ENCODE measurements around the gene PSMA1.
A peak's percentile ranks its signal among the peaks of the same experiment; 100 is the strongest.
"Not testable (repeated sequence)": the region's sequence is repeated elsewhere in the genome, so short reads cannot be mapped to it uniquely, and the experiment has no call there.

Gene PSMA1

GRCh38 chr11:14519917-14520746 lies at the start of gene PSMA1:
TSS of gene PSMA1 (minus strand) at chr11:14520386. CDS start at chr11:14520299, 87 bp downstream.
- DNase-seq: peak; percentile 90

GRCh38 chr11:14569516-14569915 lies 49.3 kb upstream of the PSMA1 start:
- DNase-seq: peak; percentile 20

- no peak for DNase-seq
Measured at GRCh38 chr11:14567064-14567651, 47.0 kb upstream of the PSMA1 start.

- no peak for DNase-seq
Measured at GRCh38 chr11:14566331-14567063, 46.3 kb upstream of the PSMA1 start.

- no peak for DNase-seq
Measured at GRCh38 chr11:14565845-14566244, 45.7 kb upstream of the PSMA1 start.

GRCh38 chr11:14555818-14556217 lies 35.6 kb upstream of the PSMA1 start:
- no peak for DNase-seq

GRCh38 chr11:14554959-14555358 lies 34.8 kb upstream of the PSMA1 start:
- DNase-seq: no peak

GRCh38 chr11:14552089-14552488 lies 31.9 kb upstream of the PSMA1 start:
- no peak for DNase-seq

- DNase-seq: no peak
Measured at GRCh38 chr11:14551380-14551779, 31.2 kb upstream of the PSMA1 start.

GRCh38 chr11:14549891-14550290 lies 29.7 kb upstream of the PSMA1 start:
- no peak for DNase-seq

- no peak for DNase-seq
Measured at GRCh38 chr11:14547440-14547839, 27.3 kb upstream of the PSMA1 start.

- DNase-seq: no peak
Measured at GRCh38 chr11:14546672-14547071, 26.5 kb upstream of the PSMA1 start.

GRCh38 chr11:14544611-14545010 lies 24.4 kb upstream of the PSMA1 start:
- no peak for DNase-seq

GRCh38 chr11:14543260-14543659 lies 23.1 kb upstream of the PSMA1 start:
- DNase-seq: no peak

- no peak for DNase-seq
Measured at GRCh38 chr11:14542324-14542723, 22.1 kb upstream of the PSMA1 start.

- no peak for DNase-seq
Measured at GRCh38 chr11:14541192-14541947, 21.2 kb upstream of the PSMA1 start.

- no peak for DNase-seq
Measured at GRCh38 chr11:14539982-14540421, 19.8 kb upstream of the PSMA1 start.

- no peak for DNase-seq
Measured at GRCh38 chr11:14538926-14539554, 18.9 kb upstream of the PSMA1 start.

- DNase-seq: no peak
Measured at GRCh38 chr11:14538271-14538925, 18.2 kb upstream of the PSMA1 start.

GRCh38 chr11:14537134-14537599 lies 17.0 kb upstream of the PSMA1 start:
- peak; percentile 42 for DNase-seq

- not testable (repeated sequence) for DNase-seq
Measured at GRCh38 chr11:14535166-14535565, 15.0 kb upstream of the PSMA1 start.

GRCh38 chr11:14529951-14530350 lies 9.8 kb upstream of the PSMA1 start:
- DNase-seq: no peak
